Stimulated activated naive CD8-positive, alpha-beta T cell treated with anti-CD3 and anti-CD28 coated beads, Interleukin-15, amount 100 ng/mL, for 72 hours (primary cell): Measurements from ENCODE around the gene PSAPL1.
A peak's percentile ranks its signal among the peaks of the same experiment; 100 is the strongest.

Experiments used
- ATAC-seq: fragments of 150-1000 bp; cut with Tn5 transposase; 2 replicates; pipeline ENCODE4 v1.10.0; 2021; ENCODE audit warnings: mild to moderate bottlenecking, moderate library complexity
- DNase-seq, 2 donors: peaks; one replicate each; pipeline ENCODE4 v3.0.0; 2021 to 2022
- H3K27ac Mint-ChIP-seq, 2 donors: one replicate each; pipeline ENCODE4 v1.8.0; 2022; ENCODE audit warnings: mild to moderate bottlenecking in 2 of 2, mixed read lengths in 2 of 2, moderate library complexity in 2 of 2
- H3K27me3 Mint-ChIP-seq: one replicate; pipeline ENCODE4 v1.8.0; 2022; ENCODE audit warnings: mixed read lengths
- H3K4me1 Mint-ChIP-seq: one replicate; pipeline ENCODE4 v1.8.0; 2022; ENCODE audit warnings: mild to moderate bottlenecking, mixed read lengths
- H3K4me3 Mint-ChIP-seq, 2 donors: one replicate each; pipeline ENCODE4 v1.8.0; 2022; ENCODE audit warnings: mild to moderate bottlenecking in 2 of 2, mixed read lengths in 2 of 2, moderate library complexity in 1 of 2
- H3K9me3 Mint-ChIP-seq, 2 donors: one replicate each; pipeline ENCODE4 v1.8.0; 2022; ENCODE audit warnings: mixed read lengths in 2 of 2

Gene PSAPL1

GRCh38 chr4:7390906-7391636 lies 43.7 kb downstream of the PSAPL1 start:
- no peak overlapping the region for H3K27ac Mint-ChIP-seq
- H3K4me1 Mint-ChIP-seq = no peaks in the 10 kb centered on the region
- DNase-seq (no peak), ATAC-seq (no peak)
- no peaks in the 10 kb centered on the region for H3K27me3 Mint-ChIP-seq
- no peak overlapping the region for H3K4me3 Mint-ChIP-seq
- peaks cover 8 to 16% of the 10 kb centered on the region in 2 donors for H3K9me3 Mint-ChIP-seq

GRCh38 chr4:7390336-7390735 lies 44.4 kb downstream of the PSAPL1 start:
- ATAC-seq (no peak), DNase-seq (no peak)
- Mint-ChIP-seq H3K27me3 (no peaks in the 10 kb centered on the region), H3K4me1 (no peaks in the 10 kb centered on the region), H3K27ac (no peak overlapping the region), H3K4me3 (no peak overlapping the region), H3K9me3 (peaks cover 8 to 19% of the 10 kb centered on the region in 2 donors)

- Mint-ChIP-seq H3K4me1 (no peaks in the 10 kb centered on the region), H3K9me3 (peaks cover 8 to 19% of the 10 kb centered on the region in 2 donors), H3K27me3 (no peaks in the 10 kb centered on the region), H3K4me3 (no peak overlapping the region), H3K27ac (no peak overlapping the region)
- DNase-seq (no peak), ATAC-seq (no peak)
Observed at GRCh38 chr4:7389719-7390118, 45.0 kb downstream of the PSAPL1 start.

GRCh38 chr4:7389101-7389701 lies 45.5 kb downstream of the PSAPL1 start:
- no peaks in the 10 kb centered on the region for H3K4me1 Mint-ChIP-seq
- DNase-seq = no peak
- peaks cover 8 to 19% of the 10 kb centered on the region in 2 donors for H3K9me3 Mint-ChIP-seq
- no peaks in the 10 kb centered on the region for H3K27me3 Mint-ChIP-seq
- H3K27ac Mint-ChIP-seq = no peak overlapping the region
- ATAC-seq = no peak
- no peak overlapping the region for H3K4me3 Mint-ChIP-seq

- Mint-ChIP-seq H3K4me3 (no peak overlapping the region), H3K27ac (no peak overlapping the region), H3K4me1 (no peaks in the 10 kb centered on the region), H3K27me3 (no peaks in the 10 kb centered on the region), H3K9me3 (peaks cover 8 to 19% of the 10 kb centered on the region in 2 donors)
- DNase-seq (no peak), ATAC-seq (no peak)
Observed at GRCh38 chr4:7388627-7389026, 46.1 kb downstream of the PSAPL1 start.

GRCh38 chr4:7387925-7388324 lies 46.8 kb downstream of the PSAPL1 start:
- H3K9me3 Mint-ChIP-seq = peaks cover 8 to 19% of the 10 kb centered on the region in 2 donors
- H3K4me1 Mint-ChIP-seq = no peaks in the 10 kb centered on the region
- H3K27me3 Mint-ChIP-seq = no peaks in the 10 kb centered on the region
- no peak for ATAC-seq
- no peak overlapping the region for H3K4me3 Mint-ChIP-seq
- DNase-seq = no peak
- H3K27ac Mint-ChIP-seq = no peak overlapping the region

- Mint-ChIP-seq H3K27me3 (no peaks in the 10 kb centered on the region), H3K4me1 (no peaks in the 10 kb centered on the region), H3K27ac (peak overlapping the region; percentile 65 to 71), H3K9me3 (peaks cover 8 to 19% of the 10 kb centered on the region in 2 donors), H3K4me3 (no peak overlapping the region)
- ATAC-seq = no peak
- no peak for DNase-seq
Observed at GRCh38 chr4:7384929-7385890, 49.5 kb downstream of the PSAPL1 start.

- Mint-ChIP-seq H3K27me3 (no peaks in the 10 kb centered on the region), H3K4me1 (no peaks in the 10 kb centered on the region), H3K4me3 (no peak overlapping the region), H3K27ac (peak overlapping the region; percentile 65 to 71), H3K9me3 (peaks cover 8 to 19% of the 10 kb centered on the region in 2 donors)
- DNase-seq (no peak), ATAC-seq (no peak)
Observed at GRCh38 chr4:7384003-7384928, 50.5 kb downstream of the PSAPL1 start.

- Mint-ChIP-seq H3K4me3 (no peak overlapping the region), H3K4me1 (no peaks in the 10 kb centered on the region), H3K27me3 (peaks cover 8% of the 10 kb centered on the region), H3K9me3 (peaks cover 8 to 25% of the 10 kb centered on the region in 2 donors), H3K27ac (no peak overlapping the region)
- ATAC-seq = no peak
- no peak for DNase-seq
Observed at GRCh38 chr4:7383266-7383665, 51.5 kb downstream of the PSAPL1 start.

- H3K4me3 Mint-ChIP-seq = no peak overlapping the region
- no peak overlapping the region for H3K27ac Mint-ChIP-seq
- peaks cover 10 to 26% of the 10 kb centered on the region in 2 donors for H3K9me3 Mint-ChIP-seq
- DNase-seq (no peak), ATAC-seq (no peak)
- no peaks in the 10 kb centered on the region for H3K4me1 Mint-ChIP-seq
- H3K27me3 Mint-ChIP-seq = peaks cover 15% of the 10 kb centered on the region
Observed at GRCh38 chr4:7382634-7383014, 52.1 kb downstream of the PSAPL1 start.

GRCh38 chr4:7381890-7382633 lies 52.7 kb downstream of the PSAPL1 start:
- Mint-ChIP-seq H3K9me3 (peaks cover 7 to 21% of the 10 kb centered on the region in 2 donors), H3K4me1 (no peaks in the 10 kb centered on the region), H3K27me3 (peaks cover 20% of the 10 kb centered on the region), H3K27ac (no peak overlapping the region), H3K4me3 (no peak overlapping the region)
- ATAC-seq = no peak
- DNase-seq = no peak

GRCh38 chr4:7381221-7381889 lies 53.4 kb downstream of the PSAPL1 start:
- Mint-ChIP-seq H3K27ac (no peak overlapping the region), H3K27me3 (peaks cover 27% of the 10 kb centered on the region), H3K9me3 (peaks cover 7 to 19% of the 10 kb centered on the region in 2 donors), H3K4me1 (no peaks in the 10 kb centered on the region), H3K4me3 (no peak overlapping the region)
- ATAC-seq (no peak), DNase-seq (no peak)
